ENCODE data around the gene ERAP2. TPM values are rescaled to one million over a fixed set of nuclear protein-coding genes. Genes with fewer than 3 reads are reported as not detected.
"Not testable (repeated sequence)": the region's sequence is repeated elsewhere in the genome, so short reads cannot be mapped to it uniquely, and the experiment has no call there.

ERAP2 gene
- polyA plus RNA-seq, 1 experiment, result 9.2 TPM

GRCh38 chr5:96875791-96876291 is 459 bp upstream of the ERAP2 start:
- Histone ChIP-seq H3K4me3 (ENCODE audit: low read depth, low read length) (peak overlapping the region; percentile 53), H3K36me3 (ENCODE audit: control insufficient read depth, insufficient read depth, low read length) (no peaks in the 10 kb centered on the region), H3K27me3 (ENCODE audit: control insufficient read depth, insufficient read depth, low read length) (no peaks in the 10 kb centered on the region; the same call in 1 of the 2 replicates)
- no peak for DNase-seq (ENCODE audit: low read depth)
- POLR2A ChIA-PET, result no interaction called here
- no peak for TF ChIP-seq CTCF (IDR thresholded peaks at IDR 0.05; ENCODE audit: insufficient read depth, low read depth, low read length)
- CTCF ChIA-PET, result interaction anchor here (0.6 to 2.4 kb wide), 6 partner anchors 28 to 1172 kb away, joined by 3 to 6 read pairs (median 4); partner anchors contain the start of gene LIX1

GRCh38 chr5:96876977-96877469 is 723 bp downstream of the ERAP2 start:
- H3K27me3 ChIP-seq (ENCODE audit: control insufficient read depth, insufficient read depth, low read length); DNase-seq (ENCODE audit: low read depth); POLR2A ChIA-PET; H3K36me3 ChIP-seq (ENCODE audit: control insufficient read depth, insufficient read depth, low read length): not testable (repeated sequence)
- CTCF ChIA-PET, result interaction anchor here (1.2 to 2.2 kb wide), 4 partner anchors 8 to 286 kb away, joined by 3 to 5 read pairs (median 4); no protein-coding TSS in a partner anchor
- H3K4me3 ChIP-seq (ENCODE audit: low read depth, low read length), result peak overlapping the region; percentile 53

- ChIA-PET POLR2A (no interaction called here), CTCF (no interaction called here)
- Histone ChIP-seq H3K36me3 (ENCODE audit: control insufficient read depth, insufficient read depth, low read length) (no peaks in the 10 kb centered on the region), H3K27me3 (ENCODE audit: control insufficient read depth, insufficient read depth, low read length) (no peaks in the 10 kb centered on the region), H3K4me3 (ENCODE audit: low read depth, low read length) (no peak overlapping the region)
- TF ChIP-seq CTCF (IDR thresholded peaks at IDR 0.05; ENCODE audit: insufficient read depth, low read depth, low read length), result no peak
- no peak for DNase-seq (ENCODE audit: low read depth)
Observed at GRCh38 chr5:96879665-96880064, 3.4 kb downstream of the ERAP2 start.

GRCh38 chr5:96880444-96881164 is 4.3 kb downstream of the ERAP2 start:
- Histone ChIP-seq H3K36me3 (ENCODE audit: control insufficient read depth, insufficient read depth, low read length) (no peaks in the 10 kb centered on the region), H3K4me3 (ENCODE audit: low read depth, low read length) (no peak overlapping the region), H3K27me3 (ENCODE audit: control insufficient read depth, insufficient read depth, low read length) (no peaks in the 10 kb centered on the region)
- POLR2A ChIA-PET, result no interaction called here
- CTCF ChIA-PET, result no interaction called here
- DNase-seq (ENCODE audit: low read depth), result peak; percentile 13
- no peak for TF ChIP-seq CTCF (IDR thresholded peaks at IDR 0.05; ENCODE audit: insufficient read depth, low read depth, low read length)

- Histone ChIP-seq H3K27me3 (ENCODE audit: control insufficient read depth, insufficient read depth, low read length) (no peaks in the 10 kb centered on the region), H3K4me3 (ENCODE audit: low read depth, low read length) (no peak overlapping the region), H3K36me3 (ENCODE audit: control insufficient read depth, insufficient read depth, low read length) (no peaks in the 10 kb centered on the region)
- ChIA-PET CTCF (no interaction called here), POLR2A (no interaction called here)
- no peak for TF ChIP-seq CTCF (IDR thresholded peaks at IDR 0.05; ENCODE audit: insufficient read depth, low read depth, low read length)
- no peak for DNase-seq (ENCODE audit: low read depth)
Observed at GRCh38 chr5:96881511-96882115, 5.3 kb downstream of the ERAP2 start.
